H1 (cell line): ENCODE data around the gene OSBPL6. TPM values are rescaled to one million over a fixed set of nuclear protein-coding genes. Genes with fewer than 3 reads are reported as not detected.

Experiments
- CTCF ChIA-PET: fragments of 300-600 bp; sonication (Branson Sonifier 250); formaldehyde crosslinking; loops from one replicate; lab custom pipeline; 2021; ENCODE audit not compliant: partially characterized antibody; lab: Charles Lee
- POLR2A ChIA-PET: fragments of 300-600 bp; sonication (Branson Sonifier 250); formaldehyde crosslinking; loops from one replicate; lab custom pipeline; 2021; ENCODE audit warnings: inconsistent platforms; ENCODE audit not compliant: partially characterized antibody; lab: Charles Lee
- DNase-seq, 2 experiments: peaks; one replicate each; pipeline versions ENCODE4 v3.0.0 to v3.0.0-alpha.2; 2010 to 2022; ENCODE audit warnings: low spot score in 2 of 2, low read depth in 1 of 2, mixed read lengths in 1 of 2
- FAIRE-seq: peaks from 2 replicates; lab custom pipeline; 2011; peaks lifted over from hg19 to GRCh38; lab: Jason Lieb, UNC
- H2AFZ ChIP-seq: 2 replicates; pipeline ENCODE4 v1.8.1; 2012; ENCODE audit warnings: low read length, inconsistent platforms
- H2AK5ac ChIP-seq: 2 replicates; pipeline ENCODE4 v1.6.1; 2013; ENCODE audit warnings: low read depth, low read length
- H2BK120ac ChIP-seq: replicated peaks from 2 replicates; pipeline ENCODE3; 2013; ENCODE audit warnings: low read depth, low read length, inconsistent platforms
- H2BK12ac ChIP-seq: 2 replicates; pipeline ENCODE4 v1.6.1; 2013; ENCODE audit warnings: low read depth, low read length
- H2BK15ac ChIP-seq: 2 replicates; pipeline ENCODE4 v1.6.1; 2013; ENCODE audit warnings: low read length
- H2BK20ac ChIP-seq: 2 replicates; pipeline ENCODE4 v1.6.1; 2013; ENCODE audit warnings: low read length
- H2BK5ac ChIP-seq: 2 replicates; pipeline ENCODE4 v1.6.1; 2013; ENCODE audit warnings: low read depth, low read length
- H3K14ac ChIP-seq: 2 replicates; pipeline ENCODE4 v1.6.1; 2013; ENCODE audit warnings: inconsistent platforms; ENCODE audit not compliant: insufficient read length
- H3K18ac ChIP-seq: 2 replicates; pipeline ENCODE4 v1.6.1; 2013; ENCODE audit warnings: low read length; ENCODE audit errors: extremely low read depth
- H3K23ac ChIP-seq: 2 replicates; pipeline ENCODE4 v1.6.1; 2013; ENCODE audit warnings: inconsistent platforms; ENCODE audit not compliant: insufficient read length
- H3K23me2 ChIP-seq: 2 replicates; pipeline ENCODE4 v1.6.1; 2013; ENCODE audit warnings: low read depth, low read length
- H3K27ac ChIP-seq: 2 replicates; pipeline ENCODE4 v1.6.1; 2011; ENCODE audit warnings: low read depth, low read length, inconsistent platforms
- H3K27me3 ChIP-seq, 4 experiments: replicated peaks in 1 of 4; 1 replicate in 1 of 4; 2 replicates in 3 of 4; pipeline versions ENCODE4 v1.6.1 to v1.8.1; 2011 to 2013; ENCODE audit warnings: low read length in 3 of 4, mild to moderate bottlenecking in 3 of 4, inconsistent platforms in 2 of 4, mixed read lengths in 2 of 4, moderate library complexity in 1 of 4; ENCODE audit not compliant: control insufficient read depth in 3 of 4, insufficient read depth in 3 of 4; ENCODE audit errors: extremely low read depth in 1 of 4
- H3K36me3 ChIP-seq, 4 experiments: 2 replicates each; pipeline versions ENCODE4 v1.6.1 to v1.8.1; 2011 to 2013; ENCODE audit warnings: mild to moderate bottlenecking in 4 of 4, low read length in 3 of 4, moderate library complexity in 2 of 4, control low read depth in 1 of 4, inconsistent platforms in 1 of 4; ENCODE audit not compliant: insufficient read depth in 4 of 4, control insufficient read depth in 2 of 4
- H3K4ac ChIP-seq: replicated peaks from 2 replicates; pipeline ENCODE3; 2013; ENCODE audit warnings: low read length, low read depth, mixed read lengths, inconsistent platforms; ENCODE audit not compliant: insufficient read length
- H3K4me1 ChIP-seq, 4 experiments: replicated peaks in 1 of 4; 1 replicate in 1 of 4; 2 replicates in 3 of 4; pipeline versions ENCODE4 v1.6.1 to v1.8.1; 2011 to 2013; ENCODE audit warnings: low read length in 3 of 4, inconsistent platforms in 2 of 4, mixed read lengths in 1 of 4; ENCODE audit not compliant: insufficient read depth in 4 of 4, control insufficient read depth in 3 of 4
- H3K4me2 ChIP-seq, 2 experiments: 2 replicates each; pipeline versions ENCODE4 v1.6.1 to v1.8.1; 2011 to 2013; ENCODE audit warnings: low read depth in 2 of 2, low read length in 2 of 2, control low read depth in 1 of 2, inconsistent platforms in 1 of 2, mild to moderate bottlenecking in 1 of 2; ENCODE audit not compliant: insufficient read depth in 1 of 2
- H3K4me3 ChIP-seq, 4 experiments: fragments of 200-600, 300-600 bp in 1 of 4; sonication (generic), shearing (Covaris generic), sonication (Bioruptor Twin) in 1 of 4; 2 replicates each; pipeline versions ENCODE4 v1.5.1 to v1.8.1; 2011 to 2016; ENCODE audit warnings: low read length in 4 of 4, low read depth in 3 of 4, control low read depth in 2 of 4, inconsistent platforms in 2 of 4, mild to moderate bottlenecking in 2 of 4, mixed read lengths in 1 of 4, moderate library complexity in 1 of 4; ENCODE audit not compliant: insufficient read depth in 2 of 4; ENCODE audit errors: extremely low read depth in 1 of 4
- H3K56ac ChIP-seq: replicated peaks from 2 replicates; pipeline ENCODE3; 2013; ENCODE audit warnings: low read depth, mild to moderate bottlenecking, mixed read lengths, low read length, inconsistent platforms; ENCODE audit not compliant: insufficient read length
- H3K79me1 ChIP-seq: 2 replicates; pipeline ENCODE4 v1.6.1; 2013; ENCODE audit warnings: low read depth, low read length, control low read depth
- H3K79me2 ChIP-seq, 2 experiments: 2 replicates each; pipeline versions ENCODE4 v1.6.1 to v1.8.1; 2012 to 2013; ENCODE audit warnings: low read length in 2 of 2, mild to moderate bottlenecking in 2 of 2, inconsistent platforms in 1 of 2; ENCODE audit not compliant: insufficient read depth in 2 of 2, control insufficient read depth in 1 of 2
- H3K9ac ChIP-seq, 4 experiments: replicated peaks in 1 of 4; 1 replicate in 1 of 4; 2 replicates in 3 of 4; pipeline versions ENCODE4 v1.6.1 to v1.8.1; 2011 to 2013; ENCODE audit warnings: low read depth in 3 of 4, low read length in 3 of 4, control low read depth in 2 of 4, mild to moderate bottlenecking in 2 of 4, moderate library complexity in 2 of 4, inconsistent platforms in 1 of 4; ENCODE audit errors: extremely low read depth in 1 of 4
- H3K9me3 ChIP-seq, 2 experiments: 2 replicates each; pipeline versions ENCODE4 v1.6.1 to v1.8.1; 2012 to 2013; ENCODE audit warnings: mild to moderate bottlenecking in 2 of 2, moderate library complexity in 2 of 2, control low read depth in 1 of 2, inconsistent platforms in 1 of 2, low read depth in 1 of 2, low read length in 1 of 2, mixed read lengths in 1 of 2; ENCODE audit not compliant: insufficient read depth in 2 of 2
- H4K20me1 ChIP-seq, 2 experiments: replicated peaks in 1 of 2; 2 replicates each; pipeline versions ENCODE3 to v1.8.1; 2011 to 2013; ENCODE audit warnings: inconsistent platforms in 2 of 2, low read length in 2 of 2, mild to moderate bottlenecking in 1 of 2; ENCODE audit not compliant: insufficient read depth in 2 of 2, control insufficient read depth in 1 of 2
- H4K5ac ChIP-seq: 2 replicates; pipeline ENCODE4 v1.6.1; 2013; ENCODE audit warnings: low read length, low read depth, mixed read lengths, inconsistent platforms; ENCODE audit not compliant: insufficient read length
- H4K8ac ChIP-seq: 2 replicates; pipeline ENCODE4 v1.8.0; 2013; ENCODE audit warnings: mild to moderate bottlenecking, moderate library complexity, low read length, inconsistent platforms; ENCODE audit not compliant: insufficient read depth; ENCODE audit errors: extremely low read depth
- H4K91ac ChIP-seq: replicated peaks from 2 replicates; pipeline ENCODE3; 2013; ENCODE audit warnings: low read length, mixed read lengths, inconsistent platforms; ENCODE audit not compliant: insufficient read length
- WGBS, 2 experiments: shearing (Covaris generic) in 1 of 2; methylation state at CpG; one replicate each; pipeline versions ENCODE4 v1.1.6 to v1.1.7; 2013 to 2015; ENCODE audit warnings: low lambda C conversion rate in 2 of 2, mixed read lengths in 2 of 2, inconsistent platforms in 1 of 2, low coverage in 1 of 2, missing lambda C conversion rate in 1 of 2; ENCODE audit not compliant: insufficient replicate concordance in 2 of 2, insufficient coverage in 1 of 2, insufficient read length in 1 of 2; ENCODE audit errors: extremely low coverage in 1 of 2, missing lambda C conversion rate in 1 of 2; 5-methylcytosine and 5-hydroxymethylcytosine counted together
- polyA plus RNA-seq, 7 experiments: library from polyadenylated mRNA; depleted of rRNA in 3 of 7; stranded (reverse) in 5 of 7; unstranded in 2 of 7; fragments of >200 nt in 5 of 7; fragments of 200-250 nt in 2 of 7; gene quantifications; 1 replicate in 5 of 7; 2 replicates in 1 of 7; 4 replicates in 1 of 7; pipeline versions ENCODE4 v1.2.1 to v1.2.3, GENCODE V29; 2011 to 2013; ENCODE audit warnings: missing spikeins in 2 of 7, mixed read lengths in 2 of 7
- total RNA-seq: library from RNA; stranded (reverse); fragmentation: NEBNext Ultra II Directional; extraction: Animal tissue kit (Norgen Biotek cat#: 25700); gene quantifications from 2 replicates; pipeline ENCODE4 v1.2.1, GENCODE V29; 2021

OSBPL6 gene
- total and polyA plus RNA-seq, 2 of the 8 experiments (the other 6 are each of a cell fraction or from before 2014, with no cell fraction given): 1.7 to 5.6 TPM

DNA sequence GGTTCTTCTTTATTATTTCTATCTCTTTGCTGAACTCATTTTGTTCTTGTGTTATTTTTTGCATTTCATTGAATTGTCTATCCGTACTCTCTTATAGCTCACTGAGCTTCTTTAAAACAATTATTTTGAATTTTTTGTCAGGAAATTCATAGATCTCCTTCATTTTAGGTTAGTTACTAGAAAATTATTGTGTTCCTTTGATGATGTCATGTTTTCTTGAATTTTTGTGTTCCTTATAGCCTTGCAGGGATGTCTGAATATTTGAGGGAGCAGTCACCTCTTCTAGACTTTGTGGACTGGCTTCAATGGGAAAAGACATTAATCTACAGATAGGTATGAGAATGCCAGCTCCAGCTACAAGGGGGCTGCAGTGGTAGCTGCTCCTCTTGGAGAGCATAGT is 20.7 kb upstream of the OSBPL6 start:
- Histone ChIP-seq H3K79me1 (no peaks in the 10 kb centered on the region), H3K4me2 (no peak overlapping the region), H3K4me3 (no peak overlapping the region), H3K9me3 (no peaks in the 10 kb centered on the region), H3K4me1 (no peaks in the 10 kb centered on the region), H3K9ac (no peak overlapping the region), H3K79me2 (no peaks in the 10 kb centered on the region), H3K18ac (no peak overlapping the region), H4K91ac (no peak overlapping the region), H3K27ac (no peak overlapping the region), H3K14ac (no peak overlapping the region), H2AFZ (no peak overlapping the region), H2BK15ac (no peak overlapping the region), H4K20me1 (no peaks in the 10 kb centered on the region), H2BK5ac (no peak overlapping the region), H3K36me3 (no peaks in the 10 kb centered on the region), H2BK120ac (no peak overlapping the region), H3K4ac (no peak overlapping the region), H2BK20ac (no peak overlapping the region), H4K8ac (no peak overlapping the region), H3K23me2 (peaks cover 2% of the 10 kb centered on the region; the same call in 1 of the 2 replicates), H3K23ac (no peak overlapping the region), H2BK12ac (no peak overlapping the region), H2AK5ac (no peak overlapping the region), H4K5ac (no peak overlapping the region), H3K27me3 (no peaks in the 10 kb centered on the region), H3K56ac (no peak overlapping the region)
- WGBS, 2 experiments: 89% methylated on average over 1 of the region's 1 CpG; no CpG with 5 or more reads in 1 of the 2 experiments
- DNase-seq (no peak), FAIRE-seq (no peak)
- ChIA-PET POLR2A (no interaction called here), CTCF (interaction anchor here (1.0 to 1.9 kb wide), 3 partner anchors 9 to 220 kb away, joined by 3 to 6 read pairs (median 3); no protein-coding TSS in a partner anchor)
